Small intestine (tissue), 7 donors: ENCODE measurements around the gene SORL1. TPM values are rescaled to one million over a fixed set of nuclear protein-coding genes. Genes with fewer than 3 reads are reported as not detected.
"Not testable (repeated sequence)": the region's sequence is repeated elsewhere in the genome, so short reads cannot be mapped to it uniquely, and the experiment has no call there.

Source experiments
- DNase-seq, 2 donors: peaks; one replicate each; pipeline versions ENCODE4 v3.0.0 to v3.0.0-alpha.2; 2013
- FAIRE-seq: peaks from 2 replicates; lab custom pipeline; 2012; peaks lifted over from hg19 to GRCh38; lab: Jason Lieb, UNC
- H3K27ac ChIP-seq, 3 donors: one replicate each; pipeline ENCODE4 v1.5.1; 2013; ENCODE audit warnings: low read length in 2 of 3, mild to moderate bottlenecking in 2 of 3, control low read depth in 1 of 3, inconsistent platforms in 1 of 3, low read depth in 1 of 3, moderate library complexity in 1 of 3
- H3K27me3 ChIP-seq, 3 donors: one replicate each; pipeline ENCODE4 v1.6.1; 2013; ENCODE audit warnings: low read length in 3 of 3, inconsistent platforms in 1 of 3; ENCODE audit not compliant: control insufficient read depth in 3 of 3, insufficient read depth in 3 of 3
- H3K36me3 ChIP-seq, 3 donors: one replicate each; pipeline ENCODE4 v1.6.1; 2013; ENCODE audit warnings: low read length in 3 of 3, inconsistent platforms in 1 of 3, low read depth in 1 of 3, mild to moderate bottlenecking in 1 of 3, moderate library complexity in 1 of 3; ENCODE audit not compliant: control insufficient read depth in 3 of 3, insufficient read depth in 2 of 3
- H3K4me1 ChIP-seq, 3 donors: one replicate each; pipeline ENCODE4 v1.6.1; 2013; ENCODE audit warnings: low read length in 2 of 3, inconsistent platforms in 1 of 3, low read depth in 1 of 3, mild to moderate bottlenecking in 1 of 3, moderate library complexity in 1 of 3; ENCODE audit not compliant: control insufficient read depth in 3 of 3, insufficient read depth in 2 of 3
- H3K4me3 ChIP-seq, 3 donors: one replicate each; pipeline ENCODE4 v1.5.1; 2013; ENCODE audit warnings: low read length in 3 of 3, control low read depth in 1 of 3, inconsistent platforms in 1 of 3, low read depth in 1 of 3, mild to moderate bottlenecking in 1 of 3, moderate library complexity in 1 of 3
- H3K9me3 ChIP-seq, 2 donors: one replicate each; pipeline ENCODE4 v1.6.1; 2013; ENCODE audit warnings: low read depth in 1 of 2, low read length in 1 of 2; ENCODE audit not compliant: control insufficient read depth in 2 of 2, insufficient read depth in 1 of 2
- WGBS, 3 donors: extraction: QIAGEN DNeasy Blood & Tissue Kit; methylation state at CpG; one replicate each; pipeline ENCODE4 v1.1.7; 2013; 5-methylcytosine and 5-hydroxymethylcytosine counted together
- polyA plus RNA-seq, 4 donors: library from polyadenylated mRNA; stranded (reverse) in 3 of 4; unstranded in 1 of 4; fragments of 200-250 nt in 3 of 4; fragments of 120-200 nt in 1 of 4; gene quantifications; one replicate each; pipeline versions ENCODE4 v1.2.1 to v1.2.3, GENCODE V29; 2013
- donor health status: healthy with polysubstance abuse.
- donor health status: control.
- donor health status: control.
- donor health status: Bipolar disorder and iron deficiency.
- donor health status: healthy.

Gene SORL1
- polyA plus RNA-seq, 4 donors = 4.6 to 64.5 (median 5.8) TPM

- H3K4me1 ChIP-seq = peaks cover 0 to 12% (median 2%) of the 10 kb centered on the region in 3 donors
- not testable (repeated sequence) for H3K9me3 ChIP-seq, H3K27ac ChIP-seq, H3K27me3 ChIP-seq, H3K4me3 ChIP-seq, DNase-seq, FAIRE-seq
- H3K36me3 ChIP-seq = peaks cover 0 to 46% (median 9%) of the 10 kb centered on the region in 3 donors
- WGBS, 3 donors = 89 to 95% (median 90%) methylated on average over 30 of the region's 30 CpGs
Observed at GRCh38 chr11:121569332-121570299, 117.5 kb downstream of the SORL1 start.

- DNase-seq = no peak
- 86 to 93% (median 91%) methylated on average over 3 of the region's 3 CpGs for WGBS, 3 donors
- no peak for FAIRE-seq
- H3K27me3 ChIP-seq = no peaks in the 10 kb centered on the region
- no peaks in the 10 kb centered on the region for H3K9me3 ChIP-seq
- peaks cover 0 to 5% (median 2%) of the 10 kb centered on the region in 3 donors for H3K4me1 ChIP-seq
- no peak overlapping the region for H3K4me3 ChIP-seq
- H3K27ac ChIP-seq = no peak overlapping the region
- peaks cover 0 to 49% (median 13%) of the 10 kb centered on the region in 3 donors for H3K36me3 ChIP-seq
Observed at GRCh38 chr11:121570453-121570852, 118.3 kb downstream of the SORL1 start.

- no peaks in the 10 kb centered on the region for H3K9me3 ChIP-seq
- H3K27ac ChIP-seq = no peak overlapping the region
- H3K4me1 ChIP-seq = no peaks in the 10 kb centered on the region
- H3K4me3 ChIP-seq = no peak overlapping the region
- FAIRE-seq (no peak), DNase-seq (no peak)
- 67 to 75% (median 72%) methylated on average over 4 of the region's 4 CpGs for WGBS, 3 donors
- H3K36me3 ChIP-seq = peaks cover 0 to 49% (median 13%) of the 10 kb centered on the region in 3 donors
- no peaks in the 10 kb centered on the region for H3K27me3 ChIP-seq
Observed at GRCh38 chr11:121571506-121571905, 119.4 kb downstream of the SORL1 start.

- DNase-seq (no peak), FAIRE-seq (no peak)
- no peak overlapping the region for H3K27ac ChIP-seq
- H3K36me3 ChIP-seq = peaks cover 0 to 47% (median 10%) of the 10 kb centered on the region in 3 donors
- no peaks in the 10 kb centered on the region for H3K27me3 ChIP-seq
- 66 to 86% (median 83%) methylated on average over 11 of the region's 11 CpGs for WGBS, 3 donors
- no peak overlapping the region for H3K4me3 ChIP-seq
- no peaks in the 10 kb centered on the region for H3K4me1 ChIP-seq
- H3K9me3 ChIP-seq = no peaks in the 10 kb centered on the region
Observed at GRCh38 chr11:121572571-121573059, 120.5 kb downstream of the SORL1 start.

GRCh38 chr11:121574801-121575200 lies 122.7 kb downstream of the SORL1 start:
- no peak overlapping the region for H3K4me3 ChIP-seq
- no peak for DNase-seq
- H3K27me3 ChIP-seq = no peaks in the 10 kb centered on the region
- H3K4me1 ChIP-seq = no peaks in the 10 kb centered on the region
- no peak overlapping the region for H3K27ac ChIP-seq
- peaks cover 0 to 49% (median 7%) of the 10 kb centered on the region in 3 donors for H3K36me3 ChIP-seq
- H3K9me3 ChIP-seq = no peaks in the 10 kb centered on the region
- FAIRE-seq = no peak

GRCh38 chr11:121575250-121575962 lies 123.3 kb downstream of the SORL1 start:
- Histone ChIP-seq H3K27ac (no peak overlapping the region), H3K4me3 (no peak overlapping the region), H3K9me3 (peaks cover 0 to under 1% of the 10 kb centered on the region in 2 donors), H3K27me3 (no peaks in the 10 kb centered on the region), H3K4me1 (no peaks in the 10 kb centered on the region), H3K36me3 (peaks cover 2 to 45% (median 3%) of the 10 kb centered on the region in 3 donors)
- DNase-seq = peak in 1 of 2 donors; percentile 11
- no peak for FAIRE-seq
- 62 to 80% (median 72%) methylated on average over 10 of the region's 10 CpGs for WGBS, 3 donors

- Histone ChIP-seq H3K27me3 (no peaks in the 10 kb centered on the region), H3K27ac (no peak overlapping the region), H3K4me3 (no peak overlapping the region), H3K9me3 (peaks cover 0 to 3% of the 10 kb centered on the region in 2 donors), H3K36me3 (peaks cover 2 to 49% (median 3%) of the 10 kb centered on the region in 3 donors), H3K4me1 (no peaks in the 10 kb centered on the region)
- no peak for FAIRE-seq
- WGBS, 3 donors = 84 to 90% (median 89%) methylated on average over 5 of the region's 5 CpGs
- DNase-seq = no peak
Observed at GRCh38 chr11:121575963-121576290, 123.8 kb downstream of the SORL1 start.

GRCh38 chr11:121576531-121576930 lies 124.4 kb downstream of the SORL1 start:
- Histone ChIP-seq H3K4me3 (no peak overlapping the region), H3K4me1 (no peaks in the 10 kb centered on the region), H3K27me3 (no peaks in the 10 kb centered on the region), H3K9me3 (peaks cover 0 to 3% of the 10 kb centered on the region in 2 donors), H3K36me3 (peaks cover 2 to 45% (median 3%) of the 10 kb centered on the region in 3 donors), H3K27ac (no peak overlapping the region)
- DNase-seq (no peak), FAIRE-seq (no peak)
- WGBS, 3 donors = 68 to 89% (median 79%) methylated on average over 7 of the region's 7 CpGs
